ENCODE results near the gene SLC25A51.
"Not testable (repeated sequence)": the region's sequence is repeated elsewhere in the genome, so short reads cannot be mapped to it uniquely, and the experiment has no call there.

SLC25A51 gene

GRCh38 chr9:37919246-37919955 lies 15.5 kb upstream of the SLC25A51 start:
- DNase-seq, result no peak

- no peak for DNase-seq
These were observed 14.8 kb upstream of the SLC25A51 start for GRCh38 chr9:37918665-37919170.

DNA sequence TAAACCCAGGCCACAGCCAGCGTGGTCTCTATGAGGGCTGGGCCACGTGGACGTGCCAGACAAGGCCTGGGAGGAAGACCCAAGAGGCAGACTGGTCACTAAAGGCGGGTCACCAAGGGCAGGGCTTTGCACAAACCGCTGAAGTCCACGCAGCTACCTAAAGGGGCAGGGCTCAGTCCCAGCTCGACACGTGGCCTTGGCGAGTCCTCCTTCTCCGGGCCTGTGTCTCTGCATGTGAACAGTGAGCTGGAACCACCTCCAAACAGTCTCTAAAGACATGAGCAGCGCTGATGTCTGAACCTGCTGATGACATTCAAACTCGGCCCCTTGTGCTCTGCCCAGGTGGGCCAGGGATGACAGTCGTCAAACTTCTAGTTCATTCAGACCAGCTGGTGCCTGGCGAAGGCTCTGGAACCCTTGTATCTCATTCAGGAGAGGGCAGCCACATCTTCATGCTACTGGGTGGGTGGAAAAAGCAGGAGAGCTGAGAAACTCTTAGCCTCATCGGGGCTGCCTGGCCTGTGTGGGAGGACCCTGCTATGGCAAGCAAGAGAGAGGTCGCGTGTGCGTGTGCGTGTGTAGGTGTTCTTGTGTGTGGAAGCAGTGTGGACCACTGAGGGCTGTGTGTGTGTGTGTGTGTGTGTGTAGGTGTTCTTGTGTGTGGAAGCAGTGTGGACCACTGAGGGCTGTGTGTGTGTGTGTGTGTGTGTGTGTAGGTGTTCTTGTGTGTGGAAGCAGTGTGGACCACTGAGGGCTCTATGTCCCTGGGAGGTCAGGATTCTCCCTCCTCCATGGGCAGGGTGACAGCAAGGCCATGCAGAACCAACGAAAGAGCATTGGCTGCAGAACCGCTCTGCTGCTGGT lies 14.1 kb upstream of the SLC25A51 start:
- DNase-seq, result no peak

DNA sequence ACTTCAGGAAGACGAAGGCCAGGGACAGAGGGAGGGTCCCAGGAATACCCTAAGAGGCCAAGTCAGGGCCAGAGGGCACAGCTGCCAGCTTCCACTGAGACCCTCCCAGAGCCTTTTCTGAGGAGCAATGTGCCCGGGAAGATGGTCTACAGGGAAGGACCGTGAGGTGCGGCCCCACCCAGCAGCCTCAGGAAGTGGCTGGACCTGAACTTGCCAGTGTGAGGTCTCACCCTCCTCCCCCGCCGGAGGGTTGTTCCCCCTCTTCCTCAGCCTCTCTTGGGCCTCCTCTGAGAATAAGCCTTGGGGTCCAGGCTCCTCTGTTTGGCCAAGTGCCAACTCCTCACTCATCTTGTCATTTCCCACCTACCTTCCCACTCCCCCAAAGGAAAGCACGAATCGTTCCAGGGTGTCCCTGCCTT lies 13.4 kb upstream of the SLC25A51 start:
- no peak for DNase-seq

DNA sequence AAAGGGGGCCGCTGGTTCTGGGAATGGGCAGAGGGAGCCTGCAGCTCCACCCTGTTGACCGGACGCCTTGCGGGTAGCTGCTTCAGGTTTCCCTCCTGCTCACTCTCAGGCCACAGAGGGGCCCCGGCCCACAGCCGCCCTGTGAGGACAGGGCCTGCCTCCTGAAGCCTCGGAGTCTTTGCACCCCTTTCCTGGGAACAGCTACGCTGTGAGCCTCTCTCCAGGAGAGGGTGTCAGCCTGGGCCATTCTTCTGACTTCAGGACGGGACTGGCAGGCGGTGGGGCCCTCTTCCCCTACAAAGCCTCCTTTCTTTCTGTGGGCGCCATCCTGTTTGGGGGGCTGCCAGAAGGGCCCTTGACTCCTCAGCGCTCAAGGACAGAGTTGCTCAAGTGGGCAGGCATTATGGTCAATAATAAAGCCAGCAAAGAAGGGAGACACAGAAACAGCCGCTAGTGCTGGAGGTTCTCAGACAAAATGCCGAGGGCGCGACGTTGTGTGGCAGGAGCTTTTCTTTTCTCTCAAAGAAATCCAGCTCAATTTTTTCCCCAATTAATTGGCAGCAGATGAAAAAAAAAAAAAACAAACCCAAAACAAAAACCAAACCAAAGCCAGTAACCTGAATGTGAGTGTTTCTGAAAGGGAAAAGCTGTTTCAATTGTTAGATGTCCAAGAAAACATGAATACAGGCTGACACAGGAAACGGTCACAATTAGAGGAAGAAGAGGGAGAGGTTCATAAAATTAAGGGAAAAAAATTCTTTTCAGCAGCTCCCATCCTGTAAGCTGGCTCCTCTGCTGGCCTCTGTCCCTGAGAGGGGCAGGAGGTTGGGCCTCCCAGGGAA lies 12.8 kb upstream of the SLC25A51 start:
- no peak for DNase-seq

- no peak for DNase-seq
These were observed 12.1 kb upstream of the SLC25A51 start for GRCh38 chr9:37915911-37916470.

DNA sequence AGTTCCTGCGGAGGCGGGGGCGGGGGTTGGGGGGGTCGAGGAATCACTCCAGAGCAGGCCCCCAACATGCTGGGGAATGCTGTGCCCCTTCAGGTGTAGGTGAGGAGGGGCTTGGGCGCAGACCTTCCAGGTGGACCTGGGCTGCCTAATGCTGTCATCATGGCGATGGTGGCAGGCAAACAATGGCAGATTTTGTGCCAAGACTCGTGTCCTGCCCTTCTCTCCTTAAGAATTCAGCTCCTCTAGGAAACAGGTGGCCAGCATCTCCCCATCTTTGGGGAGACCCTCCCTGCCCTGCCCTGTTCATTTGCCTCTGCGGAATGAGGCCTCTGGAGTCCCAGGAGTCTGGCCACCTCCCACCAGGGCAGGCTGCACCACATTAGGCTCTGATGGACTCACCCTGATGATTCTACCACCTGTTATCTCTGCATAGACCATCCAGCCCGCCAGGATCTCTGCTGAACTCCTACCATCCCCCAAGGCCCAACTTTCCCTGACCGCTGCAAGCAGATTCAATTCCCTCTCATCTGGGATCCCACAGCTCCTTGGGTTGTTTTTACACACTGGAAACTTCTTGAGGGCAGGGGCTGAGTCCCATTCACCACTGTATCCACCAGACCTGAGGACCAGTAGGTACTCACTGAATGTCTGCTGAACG lies 10.9 kb upstream of the SLC25A51 start:
- DNase-seq, result no peak

DNA sequence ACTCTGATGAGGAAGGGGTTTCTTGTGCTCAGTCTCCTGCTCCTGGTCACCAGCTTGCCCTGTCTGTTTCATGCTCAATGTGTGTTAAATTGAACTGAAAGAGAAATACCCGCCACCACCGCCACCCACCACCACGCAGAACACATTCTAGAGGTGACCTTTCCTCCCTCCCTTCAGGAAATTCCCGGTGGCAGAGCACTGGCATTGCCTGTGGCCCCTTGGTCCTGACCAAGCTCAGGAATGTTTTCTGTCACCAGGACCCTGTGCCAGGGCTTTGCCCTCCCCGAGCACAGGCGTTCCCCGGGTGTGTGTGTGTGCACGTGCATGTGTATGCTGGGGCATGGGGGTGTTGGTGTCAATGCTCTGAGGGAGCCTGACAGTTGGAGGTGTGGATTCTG lies 10.2 kb upstream of the SLC25A51 start:
- DNase-seq, result no peak

- no peak for DNase-seq
These were observed 9.7 kb upstream of the SLC25A51 start for GRCh38 chr9:37913480-37914153.

GRCh38 chr9:37911271-37911681 lies 7.3 kb upstream of the SLC25A51 start:
- DNase-seq, result no peak

- DNase-seq, result no peak
These were observed 6.3 kb upstream of the SLC25A51 start for GRCh38 chr9:37910271-37910670.

- not testable (repeated sequence) for DNase-seq
These were observed 5.9 kb upstream of the SLC25A51 start for GRCh38 chr9:37909836-37910235.

DNA sequence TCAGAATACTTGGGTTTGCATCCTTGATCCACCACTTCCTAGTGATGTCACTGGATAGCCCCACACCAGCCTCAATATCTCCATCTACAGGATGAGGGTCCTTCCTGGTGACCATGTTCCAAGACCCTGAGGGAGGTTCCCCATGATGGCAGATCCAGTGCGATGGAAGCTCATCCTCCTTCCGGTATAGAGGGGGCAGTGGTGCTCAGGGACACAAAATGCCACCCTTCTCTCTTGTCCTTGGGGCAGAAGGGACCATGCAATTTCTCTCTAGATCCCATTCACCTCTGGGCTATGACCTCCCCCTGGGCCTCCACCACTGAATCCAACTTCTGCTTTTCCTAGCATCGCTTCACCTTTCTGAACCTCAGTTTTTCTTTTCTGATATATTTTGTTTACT lies 5.4 kb upstream of the SLC25A51 start:
- no peak for DNase-seq

GRCh38 chr9:37908698-37909186 lies 4.8 kb upstream of the SLC25A51 start:
- no peak for DNase-seq

GRCh38 chr9:37908283-37908682 lies 4.4 kb upstream of the SLC25A51 start:
- DNase-seq, result no peak

DNA sequence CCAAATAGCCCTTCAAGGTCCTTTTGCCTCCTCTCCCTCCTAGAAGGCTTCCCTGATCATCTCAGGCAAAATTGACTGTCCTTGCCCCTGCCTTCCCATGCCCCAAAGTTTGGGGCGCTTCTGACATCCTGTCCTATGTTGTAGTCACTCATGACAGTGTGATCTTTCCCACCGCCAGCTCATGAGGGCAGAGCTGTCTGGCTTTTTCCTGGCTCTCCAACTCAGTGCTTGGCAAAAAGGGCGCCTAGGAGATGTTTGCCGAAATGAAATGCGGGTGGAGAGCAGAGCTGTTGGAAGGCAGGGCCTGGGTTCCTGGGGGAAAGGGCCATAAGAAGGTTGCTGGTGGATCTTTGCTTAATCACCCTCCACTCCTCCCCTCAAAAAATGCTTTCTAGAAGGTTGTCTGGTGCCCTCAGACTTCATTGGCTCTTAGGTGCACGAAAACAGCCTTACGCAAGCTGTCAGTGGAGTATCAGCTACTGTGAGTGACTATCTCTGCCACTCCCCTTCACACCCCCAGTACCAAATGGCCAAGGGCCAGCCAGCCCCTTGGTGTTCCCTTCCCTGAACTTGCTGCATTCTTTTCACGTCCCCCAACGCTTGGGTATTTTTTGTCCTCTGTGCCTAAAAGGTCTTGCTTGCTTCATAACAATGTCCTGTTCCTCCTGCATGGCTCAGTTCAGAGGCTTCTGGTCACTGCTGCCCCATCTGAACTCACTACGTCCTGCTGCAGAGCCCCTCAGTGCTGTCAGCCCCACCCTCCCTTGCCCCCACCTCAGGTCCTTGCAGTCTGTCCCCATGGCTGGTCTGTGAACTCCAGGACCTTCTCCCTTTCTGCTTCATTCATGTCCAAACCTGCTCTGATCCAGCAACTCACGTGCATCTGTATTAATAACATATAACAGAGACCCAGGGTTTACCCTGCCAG lies 2.6 kb upstream of the SLC25A51 start:
- no peak for DNase-seq

DNA sequence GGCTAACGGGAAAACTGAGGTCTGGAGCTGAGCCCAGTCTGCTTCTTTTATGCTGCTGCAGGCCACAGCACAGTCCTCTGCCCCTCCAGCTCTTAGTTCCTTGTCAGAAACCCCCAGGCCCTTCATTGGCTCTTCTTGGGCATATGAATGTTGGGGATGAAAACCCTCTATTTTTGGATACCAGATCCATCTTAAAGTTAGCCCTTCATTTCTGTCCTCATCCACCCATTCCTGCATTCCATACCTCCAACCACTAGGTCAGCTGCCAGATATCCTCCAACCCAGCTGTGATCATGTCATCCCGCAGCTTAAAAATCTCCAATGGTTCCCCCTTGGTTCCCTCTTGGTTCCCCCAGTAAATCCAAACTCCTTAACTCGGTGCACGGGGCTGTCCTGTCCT lies 1.8 kb upstream of the SLC25A51 start:
- DNase-seq, result no peak

DNA sequence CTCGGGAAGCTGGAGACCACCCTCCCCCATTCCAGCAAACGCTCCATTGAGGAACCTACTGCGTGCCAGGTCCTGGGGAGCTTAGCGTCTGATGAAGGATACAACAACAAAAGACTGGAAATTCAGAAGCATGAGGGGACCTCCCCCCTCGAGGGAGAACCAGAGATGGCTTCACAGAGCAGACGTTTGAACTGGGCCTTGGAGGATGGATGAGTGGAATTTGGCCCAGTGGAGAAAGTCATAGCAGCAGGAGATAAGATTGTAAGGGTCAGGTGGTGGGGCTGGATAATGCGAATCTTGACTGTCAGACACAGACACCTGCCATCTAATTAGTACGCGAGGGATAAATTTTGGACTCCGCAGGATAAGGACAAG lies 1.2 kb upstream of the SLC25A51 start:
- DNase-seq, result no peak

DNA sequence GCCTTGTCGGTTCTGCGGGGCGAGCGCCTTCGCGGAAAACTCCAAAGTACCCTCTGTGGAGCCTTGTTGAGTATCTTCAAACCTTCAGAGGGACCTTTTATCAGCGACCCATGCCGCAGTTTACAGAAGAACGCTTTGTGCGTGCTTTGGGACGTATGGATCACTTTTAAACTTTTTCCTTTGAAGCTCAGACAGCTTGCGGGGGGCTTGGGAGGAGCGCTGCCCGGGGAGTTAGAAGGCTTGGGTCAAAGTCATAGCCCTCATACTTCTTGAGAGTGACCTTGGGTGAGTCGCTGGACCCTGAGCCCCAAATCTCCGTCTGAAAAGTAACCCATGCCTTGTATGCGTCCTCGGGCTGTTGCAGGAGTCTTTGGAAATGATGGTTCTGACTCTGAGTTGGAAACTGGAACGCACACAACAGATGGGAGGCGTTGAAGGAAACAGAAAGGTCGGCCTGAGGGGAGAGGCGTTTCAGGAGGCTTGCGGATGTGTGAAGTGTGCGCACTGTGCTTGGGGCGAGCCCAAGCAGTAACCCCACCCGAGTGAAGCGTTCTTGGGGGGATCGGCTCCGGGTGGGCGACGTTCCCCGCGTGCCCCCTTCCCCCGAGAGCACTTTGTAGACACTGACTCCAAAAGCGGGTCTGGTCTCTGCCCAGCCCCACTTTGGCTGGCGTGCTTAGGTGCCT lies 661 bp upstream of the SLC25A51 start:
- no peak for DNase-seq
